ENCODE results near the gene SNX2.
A peak's percentile ranks its signal among the peaks of the same experiment; 100 is the strongest.
"Not testable (repeated sequence)": the region's sequence is repeated elsewhere in the genome, so short reads cannot be mapped to it uniquely, and the experiment has no call there.

Gene SNX2

DNA sequence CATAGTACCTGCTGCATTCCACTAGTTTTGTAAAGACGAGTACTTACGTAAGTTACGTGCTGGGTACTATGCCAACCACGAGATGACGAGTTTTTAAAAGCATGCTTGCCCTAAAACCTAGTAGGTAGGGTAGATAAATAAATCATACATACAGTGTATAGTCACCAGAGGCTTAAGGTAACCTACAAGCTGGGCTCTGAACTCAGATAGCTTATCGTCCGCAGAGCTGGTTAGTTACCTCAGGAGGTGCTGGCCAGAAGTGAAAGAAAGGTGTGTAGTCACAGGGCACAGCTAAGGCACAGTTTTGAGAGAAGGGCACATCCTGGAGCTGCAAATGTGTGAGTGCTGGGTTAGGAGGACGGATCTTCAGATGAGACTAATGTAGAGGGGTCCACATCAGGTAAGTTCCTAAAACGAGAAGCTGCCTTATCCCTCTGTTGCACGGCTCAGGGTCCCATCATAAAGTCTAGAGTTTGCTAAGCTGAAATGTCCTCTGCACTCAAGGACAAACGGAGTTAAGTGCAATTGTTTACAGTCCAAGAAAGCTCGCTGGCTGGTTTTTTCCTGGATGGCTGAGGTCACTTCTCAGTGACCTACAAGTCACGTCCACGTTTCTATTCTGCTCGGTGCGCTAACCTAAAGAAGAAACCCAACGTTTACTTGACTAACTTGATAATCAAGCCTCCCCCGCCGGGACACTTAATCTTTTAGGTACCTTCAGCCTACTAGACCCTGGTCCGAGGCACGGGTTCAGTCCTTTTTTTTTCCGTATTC is 69.4 kb downstream of the SNX2 start:
- TF ChIP-seq, protein P1, sequence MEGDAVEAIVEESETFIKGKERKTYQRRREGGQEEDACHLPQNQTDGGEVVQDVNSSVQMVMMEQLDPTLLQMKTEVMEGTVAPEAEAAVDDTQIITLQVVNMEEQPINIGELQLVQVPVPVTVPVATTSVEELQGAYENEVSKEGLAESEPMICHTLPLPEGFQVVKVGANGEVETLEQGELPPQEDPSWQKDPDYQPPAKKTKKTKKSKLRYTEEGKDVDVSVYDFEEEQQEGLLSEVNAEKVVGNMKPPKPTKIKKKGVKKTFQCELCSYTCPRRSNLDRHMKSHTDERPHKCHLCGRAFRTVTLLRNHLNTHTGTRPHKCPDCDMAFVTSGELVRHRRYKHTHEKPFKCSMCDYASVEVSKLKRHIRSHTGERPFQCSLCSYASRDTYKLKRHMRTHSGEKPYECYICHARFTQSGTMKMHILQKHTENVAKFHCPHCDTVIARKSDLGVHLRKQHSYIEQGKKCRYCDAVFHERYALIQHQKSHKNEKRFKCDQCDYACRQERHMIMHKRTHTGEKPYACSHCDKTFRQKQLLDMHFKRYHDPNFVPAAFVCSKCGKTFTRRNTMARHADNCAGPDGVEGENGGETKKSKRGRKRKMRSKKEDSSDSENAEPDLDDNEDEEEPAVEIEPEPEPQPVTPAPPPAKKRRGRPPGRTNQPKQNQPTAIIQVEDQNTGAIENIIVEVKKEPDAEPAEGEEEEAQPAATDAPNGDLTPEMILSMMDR (IDR thresholded peaks at IDR 0.05; ENCODE audit: control extremely low read depth, extremely low read depth, low read depth, missing control alignments) = no peak
- DNase-seq (ENCODE audit: extremely low spot score) = peak; percentile 9
- CTCF ChIA-PET = interaction anchor here (0.8 to 2.6 kb wide), 3 partner anchors 62 to 579 kb away, joined by 3 to 10 read pairs (median 5); partner anchors contain the start of gene CEP120
- POLR2A ChIA-PET = no interaction called here

DNA sequence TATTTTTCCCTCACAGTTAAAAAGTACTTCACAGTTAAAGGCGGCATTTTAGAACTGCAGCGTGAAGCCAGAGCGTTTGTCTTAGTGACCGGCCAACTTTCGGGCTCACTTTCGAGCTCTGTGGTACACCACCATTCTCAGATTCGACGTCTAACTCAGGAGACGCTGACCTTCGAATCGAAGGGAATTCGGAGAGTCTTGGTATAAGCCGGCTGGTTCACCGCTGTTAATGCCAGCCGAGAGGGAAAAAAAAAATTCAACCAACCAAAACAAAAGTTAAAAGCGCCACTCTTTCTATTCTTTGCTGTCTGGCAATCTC is 70.0 kb downstream of the SNX2 start:
- ChIA-PET POLR2A (no interaction called here), CTCF (interaction anchor here (0.8 to 2.6 kb wide), 3 partner anchors 63 to 578 kb away, joined by 3 to 10 read pairs (median 5); partner anchors contain the start of gene CEP120)
- DNase-seq (ENCODE audit: extremely low spot score) = peak; percentile 40
- TF ChIP-seq, protein P1 (IDR thresholded peaks at IDR 0.05; ENCODE audit: control extremely low read depth, extremely low read depth, low read depth, missing control alignments) = no peak

DNA sequence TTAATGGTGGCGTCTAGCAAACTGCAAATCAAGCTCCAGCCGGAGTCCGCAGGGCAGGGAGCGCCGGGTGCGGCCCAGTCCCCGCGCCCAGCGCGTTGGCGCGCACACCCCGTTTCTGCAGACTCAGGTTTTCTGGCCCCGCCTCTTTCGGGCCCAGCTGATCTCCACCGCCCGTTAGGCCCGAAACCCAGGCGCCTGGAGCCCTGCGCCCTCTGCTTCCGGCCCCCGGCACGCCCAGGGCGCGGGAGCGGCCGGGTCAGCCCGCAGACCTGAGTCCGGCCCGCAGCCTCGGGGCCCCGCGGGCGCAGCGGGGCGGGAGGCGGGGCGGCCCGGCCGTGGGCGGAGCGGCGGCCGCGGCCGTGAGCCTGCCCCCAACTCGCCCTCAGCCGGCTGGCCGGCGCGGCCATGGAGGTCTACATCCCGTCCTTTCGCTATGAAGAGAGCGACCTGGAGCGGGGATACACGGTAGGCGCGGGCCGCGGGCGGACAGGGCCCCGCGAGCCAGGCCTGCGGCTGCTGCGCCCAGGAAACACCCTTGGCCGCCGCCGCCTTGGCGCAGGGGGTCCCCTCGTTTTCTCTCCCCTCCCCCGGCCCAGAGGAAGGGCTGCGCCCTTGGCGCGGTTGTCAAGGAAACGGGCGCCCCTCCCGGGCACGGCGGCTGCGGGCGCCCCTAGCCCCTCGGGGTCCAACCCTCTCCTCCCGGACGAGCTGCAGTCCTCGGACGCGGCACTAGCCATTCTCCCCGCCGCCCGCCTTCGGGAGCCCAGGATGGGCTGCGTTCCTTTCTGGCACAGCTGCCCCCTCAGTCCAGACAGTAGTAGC is 70.6 kb downstream of the SNX2 start, which contains the start of gene SNX24:
TSS of gene SNX24 (plus strand) at position 385 of the 822 bp plus-strand sequence. CDS start at position 406, 21 bp downstream.
- CTCF ChIA-PET = interaction anchor here (1.4 to 2.6 kb wide), 2 partner anchors 141 to 578 kb away, joined by 5 to 10 read pairs; partner anchors contain the start of gene CEP120
- DNase-seq (ENCODE audit: extremely low spot score) = peak; percentile 85
- POLR2A ChIA-PET = no interaction called here
- TF ChIP-seq, protein P1 (IDR thresholded peaks at IDR 0.05; ENCODE audit: control extremely low read depth, extremely low read depth, low read depth, missing control alignments) = no peak

DNA sequence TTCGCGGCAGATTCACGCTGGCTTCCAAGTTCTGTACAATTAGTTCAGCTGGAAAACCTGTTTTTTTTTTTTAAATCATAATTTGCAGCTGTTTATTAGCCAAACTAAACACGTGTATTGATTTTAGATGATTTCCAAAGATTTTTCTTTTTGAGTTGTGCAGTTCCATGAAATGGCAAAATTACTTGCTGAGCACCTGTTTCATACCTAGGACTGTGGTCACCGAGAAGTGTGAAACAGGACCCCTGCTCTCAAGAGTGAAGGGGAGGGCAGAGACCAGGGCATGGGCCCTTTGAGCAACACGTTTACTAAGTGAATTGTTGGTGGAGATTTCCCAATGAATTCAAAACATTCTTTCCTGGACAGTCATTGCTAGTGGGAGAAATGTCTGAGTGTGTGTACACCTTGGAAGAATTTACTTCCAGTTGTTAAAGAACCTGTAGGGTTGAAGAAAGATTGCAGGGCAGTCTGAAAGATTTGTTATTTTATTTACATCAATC is 71.2 kb downstream of the SNX2 start:
- ChIA-PET CTCF (interaction anchor here (2.6 kb wide), 1 partner anchor 142 kb away, joined by 10 read pairs; no protein-coding TSS in a partner anchor), POLR2A (no interaction called here)
- TF ChIP-seq, protein P1 (IDR thresholded peaks at IDR 0.05; ENCODE audit: control extremely low read depth, extremely low read depth, low read depth, missing control alignments) = no peak
- DNase-seq (ENCODE audit: extremely low spot score) = no peak

DNA sequence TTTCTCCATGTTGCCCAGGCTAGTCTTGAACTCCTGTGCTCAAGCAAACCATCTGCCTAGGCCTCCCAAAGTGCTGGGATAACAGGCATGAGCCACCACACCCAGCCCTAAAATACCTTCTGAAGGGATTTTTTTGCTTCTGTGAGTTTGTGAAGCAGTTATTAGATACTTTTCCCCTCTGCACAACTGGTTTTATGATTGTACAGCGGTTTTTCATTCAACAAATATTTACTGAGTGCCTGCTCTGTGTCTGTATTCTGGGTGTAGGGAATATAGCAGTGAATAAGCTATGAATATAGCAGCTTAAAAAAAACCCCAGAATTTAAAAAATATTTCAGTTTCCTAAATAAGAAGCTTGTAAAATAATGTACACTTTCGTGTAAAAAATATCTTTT is 72.8 kb downstream of the SNX2 start:
- POLR2A ChIA-PET = no interaction called here
- CTCF ChIA-PET = interaction anchor here (1.0 to 1.9 kb wide), 3 partner anchors 10 to 27 kb away, joined by 3 to 4 read pairs (median 3); no protein-coding TSS in a partner anchor

DNA sequence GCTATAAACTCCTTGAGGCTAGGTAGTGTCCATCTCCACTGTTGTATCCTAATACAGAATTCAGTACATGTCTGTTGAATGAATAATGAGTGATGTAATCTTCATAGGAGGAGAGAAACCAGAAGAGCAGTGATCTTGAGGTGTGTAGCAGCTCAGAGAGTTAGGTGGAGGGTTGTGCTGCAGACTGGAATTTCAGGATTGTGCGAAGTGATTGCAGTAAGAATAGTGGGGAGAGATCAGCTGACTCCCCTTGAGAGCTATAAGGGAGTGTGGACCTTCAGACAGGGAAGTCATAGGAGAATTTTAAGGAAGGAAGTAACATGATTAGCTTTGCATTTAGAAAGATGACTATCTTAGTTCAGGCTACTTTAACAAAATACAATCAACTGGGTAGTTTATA is 74.9 kb downstream of the SNX2 start:
- no peak for DNase-seq (ENCODE audit: extremely low spot score)
- TF ChIP-seq, protein P1 (IDR thresholded peaks at IDR 0.05; ENCODE audit: control extremely low read depth, extremely low read depth, low read depth, missing control alignments) = no peak
- ChIA-PET CTCF (no interaction called here), POLR2A (no interaction called here)

More for the DNA sequence above, 72.8 kb downstream of the SNX2 start:
- TF ChIP-seq, protein P1 (IDR thresholded peaks at IDR 0.05; ENCODE audit: control extremely low read depth, extremely low read depth, low read depth, missing control alignments) = no peak
- no peak for DNase-seq (ENCODE audit: extremely low spot score)

DNA sequence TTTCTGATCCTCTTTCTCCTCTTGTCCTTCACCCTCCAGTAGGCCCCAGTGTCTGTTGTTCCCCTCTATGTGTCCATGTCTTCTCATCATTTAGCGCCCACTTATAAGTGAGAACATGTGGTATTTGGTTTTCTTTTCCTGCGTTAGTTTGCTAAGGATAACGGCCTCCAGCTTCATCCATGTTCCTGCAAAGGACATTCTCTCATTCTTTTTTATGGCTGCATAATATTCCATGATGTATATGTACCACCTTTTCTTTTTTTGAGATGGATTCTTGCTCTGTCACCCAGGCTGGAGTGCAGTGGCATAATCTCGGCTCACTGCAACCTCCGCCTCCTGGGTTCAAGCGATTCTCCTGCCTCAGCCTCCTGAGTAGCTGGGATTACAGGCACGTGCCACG is 82.7 kb downstream of the SNX2 start:
- DNase-seq (ENCODE audit: extremely low spot score); POLR2A ChIA-PET: not testable (repeated sequence)
- CTCF ChIA-PET = interaction anchor here (1.2 to 1.4 kb wide), 2 partner anchors 20 to 37 kb away, joined by 3 read pairs; no protein-coding TSS in a partner anchor

All from GM10248 (cell line).